IPS-18c (cell line): Measurements from ENCODE around the gene RASIP1.
"Not testable (repeated sequence)": the region's sequence is repeated elsewhere in the genome, so short reads cannot be mapped to it uniquely, and the experiment has no call there.

ENCODE experiments used
- H3K4me3 ChIP-seq: 2 replicates; pipeline ENCODE4 v1.7.0; 2013; ENCODE audit warnings: low read depth, mild to moderate bottlenecking, low read length, moderate library complexity; ENCODE audit not compliant: insufficient read depth
- H3K9me3 ChIP-seq: one replicate; pipeline ENCODE4 v1.6.1; 2013; ENCODE audit warnings: mild to moderate bottlenecking, low read length, moderate library complexity; ENCODE audit not compliant: control insufficient read depth, insufficient read depth

The RASIP1 gene, protein sequence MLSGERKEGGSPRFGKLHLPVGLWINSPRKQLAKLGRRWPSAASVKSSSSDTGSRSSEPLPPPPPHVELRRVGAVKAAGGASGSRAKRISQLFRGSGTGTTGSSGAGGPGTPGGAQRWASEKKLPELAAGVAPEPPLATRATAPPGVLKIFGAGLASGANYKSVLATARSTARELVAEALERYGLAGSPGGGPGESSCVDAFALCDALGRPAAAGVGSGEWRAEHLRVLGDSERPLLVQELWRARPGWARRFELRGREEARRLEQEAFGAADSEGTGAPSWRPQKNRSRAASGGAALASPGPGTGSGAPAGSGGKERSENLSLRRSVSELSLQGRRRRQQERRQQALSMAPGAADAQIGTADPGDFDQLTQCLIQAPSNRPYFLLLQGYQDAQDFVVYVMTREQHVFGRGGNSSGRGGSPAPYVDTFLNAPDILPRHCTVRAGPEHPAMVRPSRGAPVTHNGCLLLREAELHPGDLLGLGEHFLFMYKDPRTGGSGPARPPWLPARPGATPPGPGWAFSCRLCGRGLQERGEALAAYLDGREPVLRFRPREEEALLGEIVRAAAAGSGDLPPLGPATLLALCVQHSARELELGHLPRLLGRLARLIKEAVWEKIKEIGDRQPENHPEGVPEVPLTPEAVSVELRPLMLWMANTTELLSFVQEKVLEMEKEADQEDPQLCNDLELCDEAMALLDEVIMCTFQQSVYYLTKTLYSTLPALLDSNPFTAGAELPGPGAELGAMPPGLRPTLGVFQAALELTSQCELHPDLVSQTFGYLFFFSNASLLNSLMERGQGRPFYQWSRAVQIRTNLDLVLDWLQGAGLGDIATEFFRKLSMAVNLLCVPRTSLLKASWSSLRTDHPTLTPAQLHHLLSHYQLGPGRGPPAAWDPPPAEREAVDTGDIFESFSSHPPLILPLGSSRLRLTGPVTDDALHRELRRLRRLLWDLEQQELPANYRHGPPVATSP

GRCh38 chr19:48740164-48740972 lies at the start of gene RASIP1:
Gene RASIP1, minus strand, starts transcription at chr19:48740610. Its CDS starts 328 bp downstream, at chr19:48740282.
- H3K9me3 ChIP-seq, result peaks cover 2% of the 10 kb centered on the region
- peak within 1 kb of the TSS; percentile 75 for H3K4me3 ChIP-seq

GRCh38 chr19:48787331-48787730 lies 46.9 kb upstream of the RASIP1 start:
- not testable (repeated sequence) for H3K9me3 ChIP-seq, H3K4me3 ChIP-seq

GRCh38 chr19:48786422-48786821 lies 46.0 kb upstream of the RASIP1 start:
- H3K9me3 ChIP-seq, H3K4me3 ChIP-seq: not testable (repeated sequence)

DNA sequence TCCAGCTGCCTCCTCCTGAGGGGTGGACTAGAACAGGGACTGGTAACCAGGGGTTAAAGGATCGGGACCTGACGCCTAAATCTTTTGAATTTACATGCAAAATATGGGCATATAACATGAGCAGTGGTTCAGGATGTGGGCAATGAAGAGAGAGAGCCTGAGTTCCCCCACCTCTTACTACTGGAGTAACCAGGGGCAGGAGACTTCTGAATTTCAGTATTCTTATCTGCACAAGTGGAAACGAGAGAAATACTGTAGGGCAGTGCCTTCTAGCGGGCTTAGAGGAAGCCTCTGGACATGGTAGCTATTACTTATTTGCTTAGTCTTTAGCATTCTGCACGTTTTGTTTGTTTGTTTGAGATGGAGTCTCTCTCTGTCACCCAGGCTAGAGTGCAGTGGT lies 44.1 kb upstream of the RASIP1 start:
- no peaks in the 10 kb centered on the region for H3K9me3 ChIP-seq
- H3K4me3 ChIP-seq, result no peak overlapping the region

DNA sequence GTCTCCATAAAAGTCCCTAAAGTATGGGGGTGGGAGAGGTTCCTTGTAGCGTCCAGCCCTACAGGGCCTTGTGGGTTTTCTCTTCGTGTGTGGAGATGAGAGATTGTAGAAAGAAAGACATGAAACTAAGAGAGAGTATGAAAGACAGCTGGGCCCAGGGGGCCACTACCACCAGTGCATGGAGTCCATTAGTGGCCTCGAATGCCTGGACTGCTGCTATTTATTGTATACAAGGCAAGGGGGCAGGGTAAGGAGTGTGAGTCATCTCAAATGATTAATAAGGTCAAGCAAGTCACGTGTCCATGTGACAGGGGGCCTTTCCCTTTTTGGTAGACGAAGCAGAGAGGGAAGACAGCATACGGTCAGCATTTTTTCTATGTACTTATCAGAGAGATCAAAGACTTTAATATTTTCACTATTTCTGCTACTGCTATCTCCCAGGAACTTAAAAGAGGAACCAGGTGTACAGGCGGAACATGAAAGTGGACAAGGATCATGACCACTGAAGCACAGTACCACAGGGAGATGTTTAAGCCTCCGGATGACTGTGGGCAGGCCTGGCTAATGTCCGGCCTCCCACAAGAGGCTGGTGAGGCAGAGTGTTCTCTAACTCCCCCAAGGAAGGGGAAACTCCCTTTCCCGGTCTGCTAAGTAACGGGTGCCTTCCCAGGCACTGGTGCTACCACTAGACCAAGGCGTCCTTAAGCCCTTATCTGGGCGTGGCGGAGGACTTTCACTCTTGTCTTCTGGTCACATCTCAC lies 40.4 kb upstream of the RASIP1 start:
- no peak overlapping the region for H3K4me3 ChIP-seq
- no peaks in the 10 kb centered on the region for H3K9me3 ChIP-seq

DNA sequence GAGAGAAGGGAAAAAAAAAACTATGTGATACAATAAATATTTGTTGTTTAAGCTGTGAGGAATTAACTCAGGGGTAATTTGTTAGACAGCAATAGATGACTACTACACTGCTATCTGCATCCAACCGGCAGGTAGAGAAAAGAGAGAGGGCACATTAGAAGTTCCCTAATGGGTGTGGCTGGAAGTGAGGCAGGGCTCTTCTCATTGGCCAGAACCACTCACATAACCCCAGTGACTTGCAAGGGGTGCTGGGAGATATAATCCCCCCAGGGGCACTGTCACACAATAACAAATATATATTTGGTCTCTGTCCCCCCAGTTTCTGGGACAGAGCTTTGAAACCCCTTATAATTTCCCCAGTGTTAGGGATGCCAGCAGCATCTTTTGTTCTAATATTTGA lies 39.2 kb upstream of the RASIP1 start:
- H3K9me3 ChIP-seq, result no peaks in the 10 kb centered on the region
- no peak overlapping the region for H3K4me3 ChIP-seq

DNA sequence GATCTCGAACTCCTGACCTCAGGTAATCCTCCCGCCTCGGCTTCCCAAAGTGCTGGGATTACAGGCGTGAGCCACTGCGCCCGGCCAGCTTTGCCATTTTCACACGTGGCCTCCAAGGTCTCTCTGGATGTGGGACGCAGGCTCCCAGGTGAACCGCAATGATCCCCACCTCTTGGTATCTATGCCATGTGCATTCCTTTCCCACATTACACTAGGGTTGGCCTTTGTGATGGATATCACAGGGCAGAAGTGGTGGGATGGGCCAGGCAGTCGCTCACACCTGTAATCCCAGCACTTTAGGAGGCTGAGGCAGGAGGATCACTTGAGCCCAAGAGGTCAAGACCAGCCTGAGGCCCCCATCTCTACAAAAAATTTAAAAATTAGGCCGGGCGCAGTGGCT lies 37.3 kb upstream of the RASIP1 start:
- no peak overlapping the region for H3K4me3 ChIP-seq
- H3K9me3 ChIP-seq, result no peaks in the 10 kb centered on the region

DNA sequence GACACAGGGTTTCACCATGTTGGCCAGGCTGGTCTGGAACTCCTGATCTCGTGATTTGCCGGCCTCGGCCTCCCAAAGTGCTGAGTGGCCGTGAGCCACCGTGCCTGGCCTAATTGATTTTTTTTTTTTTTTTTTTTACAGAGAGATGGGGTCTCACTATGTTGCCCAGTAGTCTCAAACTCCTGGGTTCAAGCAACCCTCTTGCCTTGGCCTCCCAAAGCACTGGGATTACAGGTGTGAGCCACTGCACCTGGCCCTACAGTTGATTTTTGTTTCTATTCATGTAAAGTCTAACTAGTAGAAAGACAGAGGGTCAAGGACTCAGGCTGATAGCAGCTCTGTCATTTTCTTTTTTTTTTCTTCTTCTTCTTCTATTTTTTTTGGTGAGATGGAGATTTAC lies 36.7 kb upstream of the RASIP1 start:
- no peaks in the 10 kb centered on the region for H3K9me3 ChIP-seq
- H3K4me3 ChIP-seq, result no peak overlapping the region

DNA sequence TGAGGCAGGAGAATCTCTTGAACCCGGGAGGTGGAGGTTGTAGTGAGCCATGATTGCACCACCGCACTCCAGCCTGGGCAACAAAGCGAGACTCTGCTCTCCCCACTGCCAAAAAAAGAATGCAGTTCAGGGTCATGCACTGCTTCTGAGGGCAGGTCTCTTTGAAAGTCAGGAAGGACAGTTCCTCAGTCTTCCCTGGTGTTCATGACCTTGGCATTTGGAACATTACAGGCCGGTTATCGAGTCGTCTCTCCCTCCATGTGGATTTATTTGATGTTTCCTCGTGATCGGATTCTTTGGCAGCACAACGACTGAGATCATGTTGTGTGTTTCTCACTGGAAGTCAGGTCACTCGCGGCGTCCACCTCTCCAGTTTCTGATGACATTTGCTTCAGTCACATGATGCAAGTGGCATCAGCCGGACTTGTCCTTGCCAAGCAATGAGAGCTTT lies 32.1 kb upstream of the RASIP1 start:
- no peaks in the 10 kb centered on the region for H3K9me3 ChIP-seq
- H3K4me3 ChIP-seq, result no peak overlapping the region

DNA sequence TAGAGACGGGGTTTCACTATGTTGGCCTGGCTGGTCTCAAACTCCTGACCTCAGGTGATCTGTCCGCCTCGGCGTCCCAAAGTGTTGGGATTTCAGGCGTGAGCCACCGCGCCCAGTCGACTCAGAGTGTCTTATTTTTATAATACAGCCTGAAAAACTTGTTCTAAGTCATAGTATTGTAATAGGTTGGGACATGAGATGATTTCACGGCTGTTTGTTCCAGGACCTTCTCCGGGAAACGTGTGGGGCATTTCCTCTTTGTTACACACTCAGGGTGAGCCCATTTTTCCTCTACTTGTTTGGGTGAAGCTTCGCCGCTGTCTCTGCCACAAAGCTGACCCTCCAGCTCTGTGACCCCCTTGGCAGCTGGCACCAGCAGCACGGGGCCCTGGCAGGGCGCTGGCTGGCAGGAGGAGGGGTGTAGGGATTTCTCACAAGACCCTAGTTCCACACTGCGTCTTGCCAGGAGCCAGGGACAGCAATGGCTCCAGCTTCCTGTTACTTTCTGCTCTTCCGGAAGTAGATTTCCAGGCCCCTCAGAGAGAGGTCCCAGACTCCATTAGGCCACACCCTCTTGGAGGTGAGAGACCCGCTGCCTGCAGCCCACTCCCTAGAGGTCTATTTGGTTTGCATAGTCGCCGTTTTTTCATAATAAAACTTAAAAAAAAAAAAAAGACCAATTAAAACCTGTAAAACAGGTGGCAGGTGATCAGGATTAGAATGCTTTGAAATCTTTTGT lies 30.5 kb upstream of the RASIP1 start:
- H3K9me3 ChIP-seq, result no peaks in the 10 kb centered on the region

GRCh38 chr19:48770266-48770665 lies 29.9 kb upstream of the RASIP1 start:
- no peaks in the 10 kb centered on the region for H3K9me3 ChIP-seq
- no peak overlapping the region for H3K4me3 ChIP-seq

More for the DNA sequence above, 30.5 kb upstream of the RASIP1 start:
- no peak overlapping the region for H3K4me3 ChIP-seq

DNA sequence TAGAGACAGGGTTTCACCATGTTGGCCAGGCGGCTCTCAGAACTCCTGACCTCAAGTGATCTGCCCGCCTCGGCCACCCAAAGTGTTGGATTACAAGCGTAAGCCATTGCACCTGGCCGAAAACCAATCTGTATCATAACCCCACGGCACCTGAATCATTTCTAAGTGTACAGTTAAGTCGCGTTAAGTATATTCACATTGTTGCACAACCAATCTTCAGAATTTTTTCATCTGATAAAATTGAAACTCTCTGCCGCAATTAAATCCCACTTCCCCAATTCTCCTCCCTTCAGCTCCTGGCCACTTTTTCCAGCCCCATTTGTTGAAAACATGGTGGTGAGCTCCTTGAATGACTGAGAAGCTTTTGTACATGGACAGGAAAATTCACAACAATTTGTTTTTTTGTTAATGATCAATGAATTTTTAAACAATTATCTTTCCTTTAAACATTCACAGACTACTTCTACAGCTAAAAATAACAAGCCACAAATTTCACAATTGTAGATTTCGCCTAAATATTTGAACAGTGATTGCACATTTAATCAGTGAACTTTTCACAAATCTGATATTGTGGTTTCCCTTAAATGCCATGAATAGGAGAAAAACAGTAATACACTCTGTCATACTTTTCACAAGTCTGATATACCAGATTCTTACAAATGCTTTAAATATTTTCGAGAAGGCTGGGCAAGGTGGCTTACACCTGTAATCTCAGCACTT lies 28.7 kb upstream of the RASIP1 start:
- no peaks in the 10 kb centered on the region for H3K9me3 ChIP-seq
- H3K4me3 ChIP-seq, result no peak overlapping the region

GRCh38 chr19:48768171-48768753 lies 27.9 kb upstream of the RASIP1 start:
- not testable (repeated sequence) for H3K9me3 ChIP-seq, H3K4me3 ChIP-seq

DNA sequence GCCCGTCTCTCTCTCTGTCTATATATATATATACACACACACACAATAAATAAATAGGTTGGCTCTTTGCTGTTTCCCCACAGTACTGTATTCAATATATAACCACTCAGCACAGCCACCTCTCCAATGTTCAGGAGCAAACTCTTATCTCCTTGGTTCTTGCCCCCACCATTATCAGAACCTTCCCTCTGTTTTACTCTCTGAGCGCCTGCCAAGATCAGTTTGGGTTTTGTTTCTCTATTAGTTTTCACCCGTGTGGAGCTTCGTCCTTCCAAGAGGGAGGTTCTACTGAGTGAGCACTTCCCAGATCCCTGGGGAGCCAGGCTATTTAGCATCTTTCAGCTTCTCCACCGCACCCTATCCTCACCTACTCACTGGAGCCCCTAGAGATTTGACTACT lies 25.4 kb upstream of the RASIP1 start:
- H3K4me3 ChIP-seq, H3K9me3 ChIP-seq: not testable (repeated sequence)

- peaks cover 2% of the 10 kb centered on the region for H3K9me3 ChIP-seq
- H3K4me3 ChIP-seq, result no peak overlapping the region
Observed at GRCh38 chr19:48760504-48761205, 20.2 kb upstream of the RASIP1 start.
